HL-60/S4 (cell line): ENCODE measurements around the gene SPDL1.
"Not testable (repeated sequence)": the region's sequence is repeated elsewhere in the genome, so short reads cannot be mapped to it uniquely, and the experiment has no call there.

Experiments
- in situ Hi-C: fragments of 300-500 bp; cut with MboI; formaldehyde crosslinking; loops from 2 replicates; pipeline ENCODE4 v1.14.3; 2022; ENCODE audit warnings: low sequenced_read_pairs

Gene SPDL1

GRCh38 chr5:169571355-169571754, 12.2 kb upstream of the SPDL1 start:
- in situ Hi-C loops, result no loop called here

- in situ Hi-C loops, result no loop called here
Observed at GRCh38 chr5:169574134-169574646, 9.4 kb upstream of the SPDL1 start.

- in situ Hi-C loops, result no loop called here
Observed at GRCh38 chr5:169576181-169576598, 7.4 kb upstream of the SPDL1 start.

GRCh38 chr5:169577951-169578350, 5.6 kb upstream of the SPDL1 start:
- in situ Hi-C loops, result no loop called here

- in situ Hi-C loops, result no loop called here
Observed at GRCh38 chr5:169580964-169581363, 2.6 kb upstream of the SPDL1 start.

- in situ Hi-C loops, result no loop called here
Observed at GRCh38 chr5:169581580-169582227, 1.9 kb upstream of the SPDL1 start.

GRCh38 chr5:169583101-169583423, 511 bp upstream of the SPDL1 start:
- in situ Hi-C loops, result no loop called here

GRCh38 chr5:169584998-169585451, 1.5 kb downstream of the SPDL1 start:
- in situ Hi-C loops, result no loop called here

GRCh38 chr5:169590602-169591001, 7.0 kb downstream of the SPDL1 start:
- in situ Hi-C loops, result no loop called here

- in situ Hi-C loops, result no loop called here
Observed at GRCh38 chr5:169591636-169592035, 8.1 kb downstream of the SPDL1 start.

GRCh38 chr5:169592937-169593650, 9.5 kb downstream of the SPDL1 start:
- in situ Hi-C loops, result no loop called here

GRCh38 chr5:169595172-169595820, 11.7 kb downstream of the SPDL1 start:
- in situ Hi-C loops, result no loop called here

GRCh38 chr5:169599451-169599850, 15.9 kb downstream of the SPDL1 start:
- in situ Hi-C loops, result no loop called here

- in situ Hi-C loops, result no loop called here
Observed at GRCh38 chr5:169602535-169602934, 19.0 kb downstream of the SPDL1 start.

GRCh38 chr5:169606279-169606678, 22.7 kb downstream of the SPDL1 start:
- in situ Hi-C loops, result no loop called here

GRCh38 chr5:169607882-169608281, 24.3 kb downstream of the SPDL1 start:
- in situ Hi-C loops, result no loop called here

- in situ Hi-C loops, result no loop called here
Observed at GRCh38 chr5:169609716-169610115, 26.1 kb downstream of the SPDL1 start.

GRCh38 chr5:169610606-169611005, 27.0 kb downstream of the SPDL1 start:
- in situ Hi-C loops, result no loop called here

- in situ Hi-C loops, result no loop called here
Observed at GRCh38 chr5:169615561-169615960, 32.0 kb downstream of the SPDL1 start.

GRCh38 chr5:169624307-169624706, 40.7 kb downstream of the SPDL1 start:
- in situ Hi-C loops, result not testable (repeated sequence)

- in situ Hi-C loops, result no loop called here
Observed at GRCh38 chr5:169626779-169627178, 43.2 kb downstream of the SPDL1 start.

GRCh38 chr5:169627551-169627950, 44.0 kb downstream of the SPDL1 start:
- in situ Hi-C loops, result no loop called here
